K562 (cell line): ENCODE data around the gene TRIM73. TPM values are rescaled to one million over a fixed set of nuclear protein-coding genes. Genes with fewer than 3 reads are reported as not detected.
"Not testable (repeated sequence)": the region's sequence is repeated elsewhere in the genome, so short reads cannot be mapped to it uniquely, and the experiment has no call there.

Experiments used
- ATAC-seq: fragments of 200-7000 bp; cut with Tn5 transposase; 3 replicates; pipeline ENCODE4 v1.9.1; 2020; ENCODE audit warnings: moderate library complexity
- BruUV-seq: library from RNA; stranded (reverse); fragments of 400-500 nt; replicated peaks from 2 replicates; lab custom pipeline; 2021; lab: Mats Ljungman, UMichigan
- CTCF ChIA-PET: fragments of 300-600 bp; formaldehyde crosslinking; extraction: SDS; loops from one replicate; lab custom pipeline; 2021; ENCODE audit warnings: low intra/inter-chr PET ratio; lab: Yijun Ruan, JAX
- POLR2A ChIA-PET: fragments of 300-600, 350-650 bp; sonication (Branson Sonifier 250); formaldehyde crosslinking; extraction: SDS; loops from one replicate; lab custom pipeline; 2021; ENCODE audit warnings: antibody characterized with exemption, inconsistent platforms; lab: Yijun Ruan, JAX
- DNase-seq, 4 experiments: peaks; one replicate each; pipeline versions ENCODE4 v3.0.0 to v3.0.0-alpha.2; 2011 to 2018; ENCODE audit warnings: low spot score in 3 of 4, mixed read lengths in 3 of 4; ENCODE audit errors: extremely low read depth in 1 of 4
- FAIRE-seq: peaks from 2 replicates; lab custom pipeline; 2011; peaks lifted over from hg19 to GRCh38; lab: Jason Lieb, UNC
- H2AFZ ChIP-seq: 2 replicates; pipeline ENCODE4 v1.6.0; 2011; ENCODE audit warnings: low read depth, low read length, control low read depth, inconsistent platforms
- H3K27ac ChIP-seq: fragments of 200-600 bp; 3 replicates; pipeline ENCODE4 v1.8.0; 2011; ENCODE audit warnings: low read depth, mild to moderate bottlenecking, control low read depth, inconsistent platforms, low read length, moderate library complexity, mixed read lengths; ENCODE audit errors: extremely low read depth
- H3K27me3 ChIP-seq, 2 experiments: fragments of 300-600 bp in 1 of 2; 2 replicates in 1 of 2; 3 replicates in 1 of 2; pipeline versions ENCODE4 v1.6.0 to v1.8.0; 2011; ENCODE audit warnings: inconsistent platforms in 2 of 2, low read length in 2 of 2, mild to moderate bottlenecking in 1 of 2, mixed read lengths in 1 of 2, moderate library complexity in 1 of 2; ENCODE audit not compliant: control insufficient read depth in 2 of 2, insufficient read depth in 2 of 2
- H3K36me3 ChIP-seq: fragments of 300-600 bp; 3 replicates; pipeline ENCODE4 v1.8.0; 2011; ENCODE audit warnings: mild to moderate bottlenecking, low read length, inconsistent platforms; ENCODE audit not compliant: control insufficient read depth, insufficient read depth
- H3K4me1 ChIP-seq, 2 experiments: fragments of 200-600 bp in 1 of 2; replicated peaks in 1 of 2; 2 replicates in 1 of 2; 3 replicates in 1 of 2; pipeline versions ENCODE4 v1.5.1 to v1.8.0; 2011; ENCODE audit warnings: inconsistent platforms in 2 of 2, low read length in 2 of 2, mild to moderate bottlenecking in 1 of 2, mixed read lengths in 1 of 2, moderate library complexity in 1 of 2; ENCODE audit not compliant: control insufficient read depth in 2 of 2, insufficient read depth in 2 of 2
- H3K4me2 ChIP-seq: 2 replicates; pipeline ENCODE4 v1.6.1; 2011; ENCODE audit warnings: low read length, control low read depth, inconsistent platforms, mixed read lengths; ENCODE audit not compliant: insufficient read depth
- H3K4me3 ChIP-seq: fragments of 200-600 bp; sonication (generic), shearing (Covaris generic); 2 replicates; pipeline ENCODE4 v1.5.1; 2016; ENCODE audit warnings: control low read depth, inconsistent platforms
- H3K79me2 ChIP-seq: fragments of 200-600 bp; 3 replicates; pipeline ENCODE4 v1.8.0; 2011; ENCODE audit warnings: low read length, inconsistent platforms; ENCODE audit not compliant: control insufficient read depth, insufficient read depth
- H3K9ac ChIP-seq, 2 experiments: 2 replicates each; pipeline versions ENCODE4 v1.6.0 to v1.6.1; 2011; ENCODE audit warnings: low read depth in 2 of 2, low read length in 2 of 2, control low read depth in 1 of 2, inconsistent platforms in 1 of 2, mild to moderate bottlenecking in 1 of 2, mixed read lengths in 1 of 2; ENCODE audit not compliant: insufficient read depth in 1 of 2
- H3K9me1 ChIP-seq: one replicate; pipeline ENCODE4 v1.6.0; 2011; ENCODE audit warnings: inconsistent platforms, mild to moderate bottlenecking, low read length, moderate library complexity; ENCODE audit not compliant: control insufficient read depth, insufficient read depth
- H3K9me3 ChIP-seq: replicated peaks from 2 replicates; pipeline ENCODE4 v1.5.1; 2011; ENCODE audit warnings: low read depth, low read length, inconsistent platforms; ENCODE audit not compliant: control insufficient read depth, insufficient read depth
- H4K20me1 ChIP-seq: replicated peaks from 2 replicates; pipeline ENCODE4 v1.6.1; 2011; ENCODE audit warnings: low read length, inconsistent platforms, mixed read lengths; ENCODE audit not compliant: control insufficient read depth, insufficient read depth
- WGBS: fragments of 100-300 bp; shearing (Covaris generic); methylation state at CpG from one replicate; pipeline ENCODE4 v1.1.6; 2016; ENCODE audit warnings: low coverage, mixed read lengths; ENCODE audit not compliant: insufficient coverage; ENCODE audit errors: missing lambda C conversion rate; 5-methylcytosine and 5-hydroxymethylcytosine counted together
- in situ Hi-C: fragments of 300-500 bp; cut with MboI; formaldehyde crosslinking; loops from 4 replicates; pipeline ENCODE4 v1.15.0; 2018; ENCODE audit warnings: inconsistent platforms, mixed read lengths
- intact Hi-C: fragments of 100-400 bp; cut with micrococcal nuclease; formaldehyde crosslinking; loops from 2 replicates; pipeline ENCODE4 v1.14.2; 2022
- polyA plus RNA-seq, 8 experiments: library from polyadenylated mRNA; depleted of rRNA in 4 of 8; stranded (reverse) in 5 of 8; unstranded in 3 of 8; fragments of >200 nt; fragmentation: Nextera tagmentation in 2 of 8; fragmentation: Illumina TruSeq in 1 of 8; extraction: Ambion mirVana in 2 of 8; extraction: Trizol in 1 of 8; gene quantifications; 2 replicates each; pipeline versions ENCODE4 v1.2.1 to v1.2.3, GENCODE V29; 2011 to 2014; ENCODE audit warnings: inconsistent platforms in 1 of 8, missing spikeins in 1 of 8
- small RNA-seq: library from RNA; depleted of rRNA; stranded (forward); fragments of <200 nt; gene quantifications from one replicate; pipeline ENCODE3, GENCODE V24; 2014
- total RNA-seq, 7 experiments: library from RNA; depleted of rRNA in 6 of 7; stranded (reverse); fragments of >200 nt in 6 of 7; fragmentation: Illumina TruSeq in 2 of 7; extraction: Trizol in 2 of 7; gene quantifications; 2 replicates each; pipeline versions ENCODE4 v1.2.1 to v1.2.3, GENCODE V29; 2011 to 2021; ENCODE audit warnings: low replicate concordance in 1 of 7
- TF ChIP-seq, protein P1 (sequence below), 3 experiments: IDR thresholded peaks in 2 of 3; conservative IDR thresholded peaks in 1 of 3; 2 replicates each; pipeline ENCODE4 v1.5.1; 2011 to 2012; ENCODE audit warnings: low read length in 3 of 3, mild to moderate bottlenecking in 3 of 3, control low read depth in 2 of 3, improper control_type of control experiment in 1 of 3, inconsistent platforms in 1 of 3, low read depth in 1 of 3, mixed read lengths in 1 of 3, moderate library complexity in 1 of 3; ENCODE audit not compliant: insufficient read depth in 2 of 3

The TRIM73 gene
- total and polyA plus RNA-seq, 9 of the 15 experiments (the other 6 are each of a cell fraction or from before 2014, with no cell fraction given): 0.04 to 1.2 (median 0.80) TPM; not detected in 4

DNA sequence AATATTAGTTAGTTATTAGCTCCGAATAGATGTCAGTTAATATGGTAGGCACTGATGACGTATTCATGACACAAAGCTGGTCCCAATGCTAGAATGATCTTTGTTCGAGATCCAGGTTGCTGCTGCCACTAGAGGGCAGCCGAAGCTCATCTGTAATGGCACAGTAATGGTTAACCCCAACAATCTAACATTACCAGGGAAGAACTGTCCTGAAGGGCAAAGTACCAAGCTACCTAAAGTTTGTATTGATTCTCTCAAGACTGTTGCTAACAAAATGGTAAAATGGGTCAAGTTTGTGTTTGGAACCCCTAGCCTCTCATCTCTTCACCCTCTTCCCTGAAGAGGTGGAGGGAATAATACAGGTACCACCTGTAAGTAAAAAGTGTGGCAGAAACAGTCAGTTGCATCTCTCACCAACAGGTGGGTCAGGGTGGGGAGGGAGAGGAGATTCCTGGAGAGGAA is 57.1 kb downstream of the TRIM73 start:
- not testable (repeated sequence) for H4K20me1 ChIP-seq, H3K4me3 ChIP-seq
- peak; percentile 97 for ATAC-seq
- TF ChIP-seq, protein P1, sequence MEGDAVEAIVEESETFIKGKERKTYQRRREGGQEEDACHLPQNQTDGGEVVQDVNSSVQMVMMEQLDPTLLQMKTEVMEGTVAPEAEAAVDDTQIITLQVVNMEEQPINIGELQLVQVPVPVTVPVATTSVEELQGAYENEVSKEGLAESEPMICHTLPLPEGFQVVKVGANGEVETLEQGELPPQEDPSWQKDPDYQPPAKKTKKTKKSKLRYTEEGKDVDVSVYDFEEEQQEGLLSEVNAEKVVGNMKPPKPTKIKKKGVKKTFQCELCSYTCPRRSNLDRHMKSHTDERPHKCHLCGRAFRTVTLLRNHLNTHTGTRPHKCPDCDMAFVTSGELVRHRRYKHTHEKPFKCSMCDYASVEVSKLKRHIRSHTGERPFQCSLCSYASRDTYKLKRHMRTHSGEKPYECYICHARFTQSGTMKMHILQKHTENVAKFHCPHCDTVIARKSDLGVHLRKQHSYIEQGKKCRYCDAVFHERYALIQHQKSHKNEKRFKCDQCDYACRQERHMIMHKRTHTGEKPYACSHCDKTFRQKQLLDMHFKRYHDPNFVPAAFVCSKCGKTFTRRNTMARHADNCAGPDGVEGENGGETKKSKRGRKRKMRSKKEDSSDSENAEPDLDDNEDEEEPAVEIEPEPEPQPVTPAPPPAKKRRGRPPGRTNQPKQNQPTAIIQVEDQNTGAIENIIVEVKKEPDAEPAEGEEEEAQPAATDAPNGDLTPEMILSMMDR (IDR thresholded peaks at IDR 0.05 in 2 of 3, conservative IDR thresholded peaks at IDR 0.05 in 1 of 3; ENCODE audit: insufficient read depth in 2 of 3, low read depth in 1 of 3, low read length in 3 of 3): peak in 1 of 3 experiments; percentile 53; a peak in 3 of 6 replicates
- TF ChIP-seq, all 486 proteins: peak for 1; not testable (repeated sequence) for 485
- H3K79me2 ChIP-seq, H3K9me1 ChIP-seq, H2AFZ ChIP-seq, POLR2A ChIA-PET, BruUV-seq, CTCF ChIA-PET, H3K27ac ChIP-seq, H3K4me2 ChIP-seq, H3K9me3 ChIP-seq, H3K4me1 ChIP-seq, intact Hi-C loops, H3K36me3 ChIP-seq, H3K27me3 ChIP-seq, H3K9ac ChIP-seq, DNase-seq: not testable (repeated sequence)
- whole genome bisulfite sequencing: 26% methylated on average over 3 of the region's 4 CpGs
- in situ Hi-C loops: loop anchor here (5.0 to 10.0 kb wide), 3 partner anchors 192 to 1185 kb away; no protein-coding TSS in a partner anchor
- FAIRE-seq: peak; percentile 81

Small RNA genes within 50 kb of the gene (small RNA-seq; reads per million reads assigned to genes)
- gene RF00019: not detected

Other genes starting within 250 kb of the TRIM73 start
- gene POM121C, start 90.7 kb downstream of the TRIM73 start, total RNA-seq (2014; rRNA removed): 11.6 and 15.2 TPM in 2 replicates
- 21.4 and 24.2 TPM in 2 replicates for gene POM121C, start 90.7 kb downstream of the TRIM73 start, total RNA-seq (2014; rRNA removed; fragmentation: Illumina TruSeq; extraction: Trizol)
- gene POM121C, start 90.7 kb downstream of the TRIM73 start, total RNA-seq (2015; rRNA removed; fragmentation: Illumina TruSeq; extraction: Trizol): 14.3 and 17.2 TPM in 2 replicates
- gene POM121C, start 90.7 kb downstream of the TRIM73 start, total RNA-seq (2021): 88.2 and 93.4 TPM in 2 replicates
- 25.1 and 25.6 TPM in 2 replicates for gene POM121C, start 90.7 kb downstream of the TRIM73 start, polyA plus RNA-seq (2011; rRNA removed)
- gene POM121C, start 90.7 kb downstream of the TRIM73 start, polyA plus RNA-seq (2014; fragmentation: Illumina TruSeq; extraction: Trizol): 77.4 and 119 TPM in 2 replicates
- 1 to 10 TPM; 7.1 to 8.9 TPM for gene POM121C, start 90.7 kb downstream of the TRIM73 start, polyA plus RNA-seq (2014; fragmentation: Nextera tagmentation; extraction: Ambion mirVana)
- gene POM121C, start 90.7 kb downstream of the TRIM73 start, polyA plus RNA-seq (2014; rRNA removed): 31.2 and 33.2 TPM in 2 replicates
- gene SPDYE5, start 96.7 kb downstream of the TRIM73 start, total RNA-seq (2014; rRNA removed): not detected in 2 replicates
- 0.07 TPM in 1 of 2 replicates, not detected in the other for gene SPDYE5, start 96.7 kb downstream of the TRIM73 start, total RNA-seq (2014; rRNA removed; fragmentation: Illumina TruSeq; extraction: Trizol)
- not detected in 2 replicates for gene SPDYE5, start 96.7 kb downstream of the TRIM73 start, total RNA-seq (2015; rRNA removed; fragmentation: Illumina TruSeq; extraction: Trizol)
- gene SPDYE5, start 96.7 kb downstream of the TRIM73 start, total RNA-seq (2021): 0.09 TPM in 1 of 2 replicates, not detected in the other
- not detected in 2 replicates for gene SPDYE5, start 96.7 kb downstream of the TRIM73 start, polyA plus RNA-seq (2011; rRNA removed)
- gene SPDYE5, start 96.7 kb downstream of the TRIM73 start, polyA plus RNA-seq (2014; fragmentation: Illumina TruSeq; extraction: Trizol): not detected in 2 replicates
- gene SPDYE5, start 96.7 kb downstream of the TRIM73 start, polyA plus RNA-seq (2014; fragmentation: Nextera tagmentation; extraction: Ambion mirVana): under 1 TPM; 0.13 to 0.28 TPM
- not detected in 2 replicates for gene SPDYE5, start 96.7 kb downstream of the TRIM73 start, polyA plus RNA-seq (2014; rRNA removed)